H9 (cell line): Measurements from ENCODE around the gene NFX1. TPM values are rescaled to one million over a fixed set of nuclear protein-coding genes. Genes with fewer than 3 reads are reported as not detected.

Experiments
- DNase-seq: peaks from one replicate; pipeline ENCODE4 v3.0.0-alpha.2; 2017
- H2AFZ ChIP-seq: one replicate; pipeline ENCODE4 v1.6.1; 2013; ENCODE audit warnings: mild to moderate bottlenecking, low read length, control low read depth, moderate library complexity
- H2AK5ac ChIP-seq: 2 replicates; pipeline ENCODE4 v1.6.1; 2013; ENCODE audit warnings: low read length, control low read depth, mixed read lengths; ENCODE audit not compliant: insufficient read length
- H2BK120ac ChIP-seq: one replicate; pipeline ENCODE4 v1.6.1; 2013; ENCODE audit warnings: low read depth, mild to moderate bottlenecking, low read length, control low read depth, inconsistent platforms; ENCODE audit not compliant: poor library complexity, severe bottlenecking
- H2BK12ac ChIP-seq: 2 replicates; pipeline ENCODE4 v1.6.1; 2013; ENCODE audit warnings: low read length, control low read depth, mixed read lengths, low read depth; ENCODE audit not compliant: insufficient read length
- H2BK15ac ChIP-seq: 2 replicates; pipeline ENCODE4 v1.6.1; 2013; ENCODE audit warnings: low read depth, low read length, control low read depth
- H2BK20ac ChIP-seq: one replicate; pipeline ENCODE4 v1.6.1; 2013; ENCODE audit warnings: low read depth, mild to moderate bottlenecking, low read length, control low read depth, inconsistent platforms; ENCODE audit not compliant: poor library complexity, severe bottlenecking
- H2BK5ac ChIP-seq: 2 replicates; pipeline ENCODE4 v1.6.1; 2013; ENCODE audit warnings: low read length, control low read depth, mixed read lengths; ENCODE audit not compliant: insufficient read length
- H3K14ac ChIP-seq: 2 replicates; pipeline ENCODE4 v1.6.1; 2013; ENCODE audit warnings: low read length, control low read depth; ENCODE audit not compliant: insufficient read depth
- H3K18ac ChIP-seq: 2 replicates; pipeline ENCODE4 v1.6.1; 2013; ENCODE audit warnings: low read depth, mild to moderate bottlenecking, mixed read lengths, low read length, control low read depth; ENCODE audit not compliant: insufficient read length
- H3K23ac ChIP-seq: 2 replicates; pipeline ENCODE4 v1.6.1; 2013; ENCODE audit warnings: low read length, control low read depth, mixed read lengths, low read depth; ENCODE audit not compliant: insufficient read length
- H3K23me2 ChIP-seq: 2 replicates; pipeline ENCODE4 v1.6.1; 2013; ENCODE audit warnings: low read depth, mild to moderate bottlenecking, mixed read lengths, low read length, control low read depth; ENCODE audit not compliant: insufficient read length, poor library complexity, severe bottlenecking
- H3K27ac ChIP-seq: 2 replicates; pipeline ENCODE4 v1.5.1; 2013; ENCODE audit warnings: low read length, control low read depth, mixed read lengths, low read depth; ENCODE audit not compliant: insufficient read length
- H3K27me3 ChIP-seq: 2 replicates; pipeline ENCODE4 v1.6.1; 2013; ENCODE audit warnings: low read length, control low read depth, inconsistent platforms; ENCODE audit not compliant: insufficient read depth
- H3K4ac ChIP-seq: 2 replicates; pipeline ENCODE4 v1.6.1; 2013; ENCODE audit warnings: low read depth, mild to moderate bottlenecking, control low read depth, inconsistent platforms, low read length, moderate library complexity
- H3K4me1 ChIP-seq: 2 replicates; pipeline ENCODE4 v1.6.1; 2013; ENCODE audit warnings: low read length, control low read depth, inconsistent platforms; ENCODE audit not compliant: insufficient read depth
- H3K4me2 ChIP-seq: 2 replicates; pipeline ENCODE4 v1.6.1; 2013; ENCODE audit warnings: low read length, control low read depth, mixed read lengths; ENCODE audit not compliant: insufficient read length, insufficient read depth
- H3K56ac ChIP-seq: 2 replicates; pipeline ENCODE4 v1.6.1; 2013; ENCODE audit warnings: low read depth, mild to moderate bottlenecking, mixed read lengths, low read length, control low read depth; ENCODE audit not compliant: insufficient read length
- H3K79me1 ChIP-seq: 2 replicates; pipeline ENCODE4 v1.6.1; 2013; ENCODE audit warnings: low read depth, mild to moderate bottlenecking, moderate library complexity, low read length, control low read depth, inconsistent platforms; ENCODE audit not compliant: insufficient read depth, poor library complexity, severe bottlenecking
- H3K79me2 ChIP-seq: 2 replicates; pipeline ENCODE4 v1.6.1; 2013; ENCODE audit warnings: low read length, control low read depth, inconsistent platforms; ENCODE audit not compliant: insufficient read depth
- H3K9ac ChIP-seq: 2 replicates; pipeline ENCODE4 v1.6.1; 2013; ENCODE audit warnings: low read length, control low read depth, mixed read lengths; ENCODE audit not compliant: insufficient read length; ENCODE audit errors: extremely low read depth
- H3K9me3 ChIP-seq: one replicate; pipeline ENCODE4 v1.6.1; 2013; ENCODE audit warnings: low read depth, low read length, inconsistent platforms; ENCODE audit not compliant: control insufficient read depth
- H3T11ph ChIP-seq: one replicate; pipeline ENCODE4 v1.6.1; 2013; ENCODE audit warnings: mild to moderate bottlenecking, low read length, control low read depth, inconsistent platforms
- H4K20me1 ChIP-seq: one replicate; pipeline ENCODE4 v1.6.1; 2013; ENCODE audit not compliant: control insufficient read depth, insufficient read length, insufficient read depth
- H4K5ac ChIP-seq: 2 replicates; pipeline ENCODE4 v1.6.1; 2013; ENCODE audit warnings: low read depth, mild to moderate bottlenecking, mixed read lengths, low read length, control low read depth; ENCODE audit not compliant: insufficient read length
- H4K8ac ChIP-seq: replicated peaks from 2 replicates; pipeline ENCODE4 v1.6.1; 2013; ENCODE audit warnings: low read length, control low read depth, mixed read lengths, low read depth; ENCODE audit not compliant: insufficient read length
- H4K91ac ChIP-seq: 2 replicates; pipeline ENCODE4 v1.6.1; 2013; ENCODE audit warnings: low read depth, mild to moderate bottlenecking, moderate library complexity, mixed read lengths, low read length, control low read depth; ENCODE audit not compliant: insufficient read length
- H3K27ac Mint-ChIP-seq, 3 experiments: 2 replicates in 2 of 3; 3 replicates in 1 of 3; pipeline ENCODE4 v1.8.0; 2020 to 2021; ENCODE audit warnings: mixed read lengths in 3 of 3, mild to moderate bottlenecking in 1 of 3, moderate library complexity in 1 of 3
- H3K27me3 Mint-ChIP-seq: 2 replicates; pipeline ENCODE4 v1.8.0; 2021; ENCODE audit warnings: low read depth, mild to moderate bottlenecking, moderate library complexity, mixed read lengths
- H3K36me3 Mint-ChIP-seq, 3 experiments: 2 replicates in 2 of 3; 3 replicates in 1 of 3; pipeline ENCODE4 v1.8.0; 2020 to 2021; ENCODE audit warnings: low read depth in 3 of 3, mixed read lengths in 3 of 3; ENCODE audit not compliant: insufficient read depth in 1 of 3
- H3K4me1 Mint-ChIP-seq, 2 experiments: 2 replicates each; pipeline ENCODE4 v1.8.0; 2020; ENCODE audit warnings: mixed read lengths in 2 of 2
- H3K4me3 Mint-ChIP-seq, 2 experiments: 2 replicates in 1 of 2; 3 replicates in 1 of 2; pipeline ENCODE4 v1.8.0; 2020 to 2021; ENCODE audit warnings: mild to moderate bottlenecking in 2 of 2, mixed read lengths in 2 of 2, moderate library complexity in 1 of 2
- H3K9me3 Mint-ChIP-seq, 2 experiments: 2 replicates in 1 of 2; 3 replicates in 1 of 2; pipeline ENCODE4 v1.8.0; 2020; ENCODE audit warnings: mild to moderate bottlenecking in 2 of 2, mixed read lengths in 2 of 2, moderate library complexity in 1 of 2
- WGBS: extraction: QIAGEN DNeasy Blood & Tissue Kit; methylation state at CpG from one replicate; pipeline ENCODE4 v1.1.7; 2013; ENCODE audit warnings: missing lambda C conversion rate, low lambda C conversion rate, mixed read lengths; ENCODE audit not compliant: insufficient read length; ENCODE audit errors: extremely low coverage; 5-methylcytosine and 5-hydroxymethylcytosine counted together
- total RNA-seq: library from RNA; stranded (reverse); gene quantifications from 2 replicates; pipeline ENCODE4 v1.2.1, GENCODE V29; 2021
- TF ChIP-seq, protein P1 (sequence below): fragments of 200-600 bp; sonication (generic); conservative IDR thresholded peaks from 3 replicates; pipeline ENCODE4 v1.8.0; 2021; ENCODE audit warnings: antibody characterized with exemption, mild to moderate bottlenecking

NFX1 gene
- total RNA-seq, 1 experiment from 2014 or later: 35.1 TPM

DNA sequence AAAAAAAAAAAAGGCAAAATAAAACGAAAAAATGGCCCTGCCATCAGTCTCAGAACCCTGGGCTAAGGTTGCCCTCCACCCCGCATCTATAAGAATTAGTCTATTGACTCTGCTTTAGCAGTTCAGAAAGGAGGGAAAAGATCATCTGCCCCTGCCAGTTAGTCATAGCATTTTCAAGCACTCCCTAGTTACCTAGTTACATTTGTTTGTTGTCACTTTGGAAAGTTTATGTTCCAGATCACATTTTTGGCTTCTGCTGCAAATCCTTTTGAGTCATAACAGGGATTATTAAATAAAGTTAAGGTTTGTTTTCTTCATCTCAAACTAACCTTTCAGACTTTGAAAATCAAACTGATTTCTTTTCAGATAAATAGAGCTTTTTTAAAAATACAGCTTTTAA is 60.0 kb downstream of the NFX1 start:
- H3K79me1 ChIP-seq: no peaks in the 10 kb centered on the region
- no peak overlapping the region for H3K4me2 ChIP-seq
- Mint-ChIP-seq H3K36me3 (peaks cover 24 to 42% (median 40%) of the 10 kb centered on the region in 3 experiments), H3K4me1 (peaks cover 6 to 7% of the 10 kb centered on the region in 2 experiments; a peak in 2 of 4 replicates), H3K27me3 (no peaks in the 10 kb centered on the region), H3K4me3 (no peak overlapping the region), H3K9me3 (no peaks in the 10 kb centered on the region), H3K27ac (no peak overlapping the region)
- H3K56ac ChIP-seq: no peak overlapping the region
- no peak overlapping the region for H2BK5ac ChIP-seq
- no peak overlapping the region for H3K18ac ChIP-seq
- DNase-seq: no peak
- H3K79me2 ChIP-seq: no peaks in the 10 kb centered on the region
- no peak overlapping the region for H4K5ac ChIP-seq
- H3K23ac ChIP-seq: no peak overlapping the region
- no peak overlapping the region for H2BK12ac ChIP-seq
- H3K4me1 ChIP-seq: no peaks in the 10 kb centered on the region
- H2BK15ac ChIP-seq: no peak overlapping the region
- H3K27ac ChIP-seq: no peak overlapping the region
- H3K4ac ChIP-seq: no peak overlapping the region
- H3K14ac ChIP-seq: no peak overlapping the region
- H3K23me2 ChIP-seq: no peaks in the 10 kb centered on the region
- H4K91ac ChIP-seq: no peak overlapping the region
- H2BK20ac ChIP-seq: no peak overlapping the region
- H3T11ph ChIP-seq: no peak overlapping the region
- no peak overlapping the region for H2AFZ ChIP-seq
- H2BK120ac ChIP-seq: no peak overlapping the region
- no CpG with 5 or more reads among the region's 2 CpGs for WGBS
- H3K27me3 ChIP-seq: no peaks in the 10 kb centered on the region
- H3K9ac ChIP-seq: no peak overlapping the region
- H3K9me3 ChIP-seq: no peaks in the 10 kb centered on the region
- no peak overlapping the region for H4K8ac ChIP-seq
- no peak overlapping the region for H2AK5ac ChIP-seq
- H4K20me1 ChIP-seq: no peaks in the 10 kb centered on the region
- TF ChIP-seq, protein P1, sequence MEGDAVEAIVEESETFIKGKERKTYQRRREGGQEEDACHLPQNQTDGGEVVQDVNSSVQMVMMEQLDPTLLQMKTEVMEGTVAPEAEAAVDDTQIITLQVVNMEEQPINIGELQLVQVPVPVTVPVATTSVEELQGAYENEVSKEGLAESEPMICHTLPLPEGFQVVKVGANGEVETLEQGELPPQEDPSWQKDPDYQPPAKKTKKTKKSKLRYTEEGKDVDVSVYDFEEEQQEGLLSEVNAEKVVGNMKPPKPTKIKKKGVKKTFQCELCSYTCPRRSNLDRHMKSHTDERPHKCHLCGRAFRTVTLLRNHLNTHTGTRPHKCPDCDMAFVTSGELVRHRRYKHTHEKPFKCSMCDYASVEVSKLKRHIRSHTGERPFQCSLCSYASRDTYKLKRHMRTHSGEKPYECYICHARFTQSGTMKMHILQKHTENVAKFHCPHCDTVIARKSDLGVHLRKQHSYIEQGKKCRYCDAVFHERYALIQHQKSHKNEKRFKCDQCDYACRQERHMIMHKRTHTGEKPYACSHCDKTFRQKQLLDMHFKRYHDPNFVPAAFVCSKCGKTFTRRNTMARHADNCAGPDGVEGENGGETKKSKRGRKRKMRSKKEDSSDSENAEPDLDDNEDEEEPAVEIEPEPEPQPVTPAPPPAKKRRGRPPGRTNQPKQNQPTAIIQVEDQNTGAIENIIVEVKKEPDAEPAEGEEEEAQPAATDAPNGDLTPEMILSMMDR: no peak
